Activated naive CD4-positive, alpha-beta T cell treated with anti-CD3 and anti-CD28 coated beads for 36 hours (primary cell): ENCODE data around the gene SCAPER. TPM values are rescaled to one million over a fixed set of nuclear protein-coding genes. Genes with fewer than 3 reads are reported as not detected.
A peak's percentile ranks its signal among the peaks of the same experiment; 100 is the strongest.

Experiments
- CTCF ChIA-PET: fragments of 350-600 bp; sonication (Branson Sonifier 250); formaldehyde crosslinking; loops from one replicate; lab custom pipeline; 2021; ENCODE audit warnings: antibody characterized with exemption; lab: Charles Lee
- DNase-seq: peaks from one replicate; pipeline ENCODE4 v3.0.0-alpha.2; 2020
- H3K27ac Mint-ChIP-seq: one replicate; pipeline ENCODE4 v1.8.0; 2021; ENCODE audit warnings: mild to moderate bottlenecking, mixed read lengths
- H3K27me3 Mint-ChIP-seq: one replicate; pipeline ENCODE4 v1.8.0; 2021; ENCODE audit warnings: low read depth, mixed read lengths
- H3K36me3 Mint-ChIP-seq: one replicate; pipeline ENCODE4 v1.8.0; 2021; ENCODE audit warnings: low read depth, mixed read lengths
- H3K4me1 Mint-ChIP-seq: one replicate; pipeline ENCODE4 v1.8.0; 2021; ENCODE audit warnings: low read depth, mixed read lengths
- H3K4me3 Mint-ChIP-seq: one replicate; pipeline ENCODE4 v1.8.0; 2021; ENCODE audit warnings: mild to moderate bottlenecking, moderate library complexity, mixed read lengths
- H3K9me3 Mint-ChIP-seq: one replicate; pipeline ENCODE4 v1.8.0; 2021; ENCODE audit warnings: mixed read lengths
- intact Hi-C: fragments of 100-400 bp; cut with micrococcal nuclease; formaldehyde crosslinking; loops from one replicate; pipeline ENCODE4 v1.15.1; 2023
- total RNA-seq, 2 experiments: library from RNA; stranded (reverse); gene quantifications; one replicate each; pipeline ENCODE4 v1.2.3, GENCODE V29; 2021

Gene SCAPER
- total RNA-seq, 2 experiments from 2014 or later: 28.5 to 28.9 TPM

GRCh38 chr15:76342058-76342381, 563.1 kb downstream of the SCAPER start:
- H3K36me3 Mint-ChIP-seq: peaks cover 1% of the 10 kb centered on the region
- no peak for DNase-seq
- no peaks in the 10 kb centered on the region for H3K9me3 Mint-ChIP-seq
- H3K4me1 Mint-ChIP-seq: peaks cover 43% of the 10 kb centered on the region
- H3K27me3 Mint-ChIP-seq: peaks cover 74% of the 10 kb centered on the region
- intact Hi-C loops: loop anchor here (5.0 kb wide), 1 partner anchor 50 kb away; no protein-coding TSS in a partner anchor
- H3K4me3 Mint-ChIP-seq: peak overlapping the region; percentile 51
- CTCF ChIA-PET: interaction anchor here (0.9 kb wide), 2 partner anchors 151 to 445 kb away, joined by 3 read pairs; no protein-coding TSS in a partner anchor
- no peak overlapping the region for H3K27ac Mint-ChIP-seq

- CTCF ChIA-PET: interaction anchor here (0.9 kb wide), 2 partner anchors 151 to 446 kb away, joined by 3 read pairs; no protein-coding TSS in a partner anchor
- intact Hi-C loops: loop anchor here (5.0 kb wide), 1 partner anchor 49 kb away; no protein-coding TSS in a partner anchor
- Mint-ChIP-seq H3K27ac (no peak overlapping the region), H3K36me3 (peaks cover 1% of the 10 kb centered on the region), H3K4me1 (peaks cover 48% of the 10 kb centered on the region), H3K4me3 (peak overlapping the region; percentile 51), H3K27me3 (peaks cover 76% of the 10 kb centered on the region), H3K9me3 (no peaks in the 10 kb centered on the region)
- no peak for DNase-seq
Measured at GRCh38 chr15:76341366-76342057, 563.6 kb downstream of the SCAPER start.

- intact Hi-C loops: loop anchor here (5.0 kb wide), 1 partner anchor 49 kb away; no protein-coding TSS in a partner anchor
- peak overlapping the region; percentile 76 for H3K4me3 Mint-ChIP-seq
- no peak overlapping the region for H3K27ac Mint-ChIP-seq
- DNase-seq: peak; percentile 62
- H3K36me3 Mint-ChIP-seq: peaks cover 1% of the 10 kb centered on the region
- CTCF ChIA-PET: interaction anchor here (0.9 kb wide), 1 partner anchor 150 kb away, joined by 3 read pairs; no protein-coding TSS in a partner anchor
- no peaks in the 10 kb centered on the region for H3K9me3 Mint-ChIP-seq
- peaks cover 79% of the 10 kb centered on the region for H3K27me3 Mint-ChIP-seq
- peaks cover 49% of the 10 kb centered on the region for H3K4me1 Mint-ChIP-seq
Measured at GRCh38 chr15:76340803-76341365, 564.3 kb downstream of the SCAPER start.

GRCh38 chr15:76340198-76340802, 564.8 kb downstream of the SCAPER start:
- H3K4me3 Mint-ChIP-seq: peak overlapping the region; percentile 76

DNA sequence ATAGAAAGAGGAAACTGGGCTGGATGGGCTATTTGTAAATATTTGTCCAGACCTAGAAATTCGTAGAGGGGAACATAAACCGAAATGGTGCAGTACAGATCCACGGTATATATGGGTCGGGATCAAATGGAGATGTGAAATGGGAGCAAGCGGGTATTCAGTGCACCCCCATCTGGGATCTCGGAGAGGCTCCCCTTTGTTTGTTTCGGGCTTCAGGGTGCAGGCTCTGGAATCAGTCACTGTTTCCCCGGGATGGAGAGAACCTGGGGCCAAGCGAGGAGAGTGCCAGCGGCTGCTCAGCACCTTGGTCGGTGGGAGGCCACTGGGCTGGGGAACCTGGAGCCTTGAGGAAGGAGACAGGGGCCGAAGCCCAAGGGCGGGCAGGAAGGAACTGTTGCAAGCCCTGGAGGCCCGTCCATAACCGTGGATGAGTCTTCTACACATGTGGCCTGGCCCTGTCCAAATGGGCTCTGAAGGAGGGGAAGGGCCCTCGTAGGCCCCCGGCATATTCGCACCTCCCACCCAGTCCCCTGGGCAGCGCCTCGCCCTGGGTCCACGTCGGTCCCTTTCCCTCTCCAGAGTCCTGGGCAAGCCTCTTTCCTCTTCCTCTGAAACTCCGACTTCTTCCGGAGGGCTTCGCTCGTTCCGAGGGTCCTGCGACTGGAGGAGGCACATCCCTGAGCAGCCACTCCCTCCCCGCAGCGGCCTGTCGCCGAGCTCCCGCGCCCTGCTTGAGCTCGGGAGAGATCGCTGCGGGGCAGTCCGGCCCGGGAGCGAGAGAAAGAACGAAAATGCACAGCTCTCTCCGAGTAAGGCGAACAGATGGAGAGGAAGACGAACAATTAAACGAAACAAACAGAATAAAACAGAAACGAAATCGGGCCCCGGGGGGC, 565.6 kb downstream of the SCAPER start:
- CTCF ChIA-PET: interaction anchor here (0.9 kb wide), 1 partner anchor 104 kb away, joined by 4 read pairs; no protein-coding TSS in a partner anchor
- Mint-ChIP-seq H3K9me3 (no peaks in the 10 kb centered on the region), H3K27ac (no peak overlapping the region), H3K27me3 (peaks cover 81% of the 10 kb centered on the region), H3K4me1 (peaks cover 53% of the 10 kb centered on the region), H3K36me3 (peaks cover 1% of the 10 kb centered on the region), H3K4me3 (peak overlapping the region; percentile 76)
- no peak for DNase-seq
- intact Hi-C loops: loop anchor here (5.0 to 10.0 kb wide), 2 partner anchors 47 to 525 kb away; no protein-coding TSS in a partner anchor

More at GRCh38 chr15:76340198-76340802, 564.8 kb downstream of the SCAPER start:
- Mint-ChIP-seq H3K27me3 (peaks cover 79% of the 10 kb centered on the region), H3K27ac (no peak overlapping the region), H3K4me1 (peaks cover 51% of the 10 kb centered on the region), H3K36me3 (peaks cover 1% of the 10 kb centered on the region), H3K9me3 (no peaks in the 10 kb centered on the region)
- CTCF ChIA-PET: interaction anchor here (0.9 kb wide), 1 partner anchor 105 kb away, joined by 4 read pairs; no protein-coding TSS in a partner anchor
- intact Hi-C loops: loop anchor here (5.0 kb wide), 1 partner anchor 48 kb away; no protein-coding TSS in a partner anchor
- no peak for DNase-seq

DNA sequence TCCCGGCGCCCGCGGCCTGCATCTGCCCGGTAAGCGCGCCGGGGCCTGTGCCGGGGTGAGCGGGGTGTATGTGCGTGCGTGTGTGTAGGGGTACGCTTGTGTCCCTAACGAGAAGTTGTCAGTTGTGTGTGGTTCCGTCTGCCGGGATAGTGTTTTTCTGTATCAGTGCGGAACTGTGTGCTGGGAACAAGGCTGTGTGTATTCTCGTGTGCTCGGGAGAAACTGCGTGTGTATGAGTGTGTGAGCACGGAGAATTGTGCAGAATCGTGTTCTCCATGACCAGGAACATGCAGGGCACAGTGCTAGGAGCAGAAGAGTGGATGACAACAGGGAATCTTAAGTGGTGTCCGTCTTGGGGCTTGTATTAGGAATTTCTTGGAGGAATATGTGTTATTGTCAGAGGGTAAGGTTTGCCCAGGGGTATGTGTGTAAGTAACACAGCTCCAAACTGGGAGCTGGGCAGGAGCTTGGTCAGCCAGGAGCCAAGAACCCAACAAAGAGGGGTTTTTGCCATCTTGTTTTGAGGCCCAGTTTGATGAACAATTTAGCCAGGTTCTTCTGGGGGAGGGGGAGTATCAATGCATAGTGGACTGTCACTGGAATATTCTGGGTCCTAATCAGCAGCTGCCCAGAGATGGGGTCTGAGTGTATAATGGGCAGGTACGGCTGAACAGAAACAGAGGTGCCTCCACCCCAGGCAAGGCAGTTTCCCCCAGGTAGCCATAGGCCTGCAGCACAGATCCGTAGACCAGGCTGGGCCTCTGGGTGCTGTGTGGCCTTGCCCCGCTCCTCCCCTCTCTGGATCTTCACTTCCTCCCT, 566.4 kb downstream of the SCAPER start:
- DNase-seq: no peak
- Mint-ChIP-seq H3K27ac (no peak overlapping the region), H3K4me3 (peak overlapping the region; percentile 32), H3K9me3 (no peaks in the 10 kb centered on the region), H3K4me1 (peaks cover 53% of the 10 kb centered on the region), H3K27me3 (peaks cover 80% of the 10 kb centered on the region), H3K36me3 (peaks cover 1% of the 10 kb centered on the region)
- intact Hi-C loops: loop anchor here (10.0 kb wide), 1 partner anchor 526 kb away; no protein-coding TSS in a partner anchor
- CTCF ChIA-PET: no interaction called here

DNA sequence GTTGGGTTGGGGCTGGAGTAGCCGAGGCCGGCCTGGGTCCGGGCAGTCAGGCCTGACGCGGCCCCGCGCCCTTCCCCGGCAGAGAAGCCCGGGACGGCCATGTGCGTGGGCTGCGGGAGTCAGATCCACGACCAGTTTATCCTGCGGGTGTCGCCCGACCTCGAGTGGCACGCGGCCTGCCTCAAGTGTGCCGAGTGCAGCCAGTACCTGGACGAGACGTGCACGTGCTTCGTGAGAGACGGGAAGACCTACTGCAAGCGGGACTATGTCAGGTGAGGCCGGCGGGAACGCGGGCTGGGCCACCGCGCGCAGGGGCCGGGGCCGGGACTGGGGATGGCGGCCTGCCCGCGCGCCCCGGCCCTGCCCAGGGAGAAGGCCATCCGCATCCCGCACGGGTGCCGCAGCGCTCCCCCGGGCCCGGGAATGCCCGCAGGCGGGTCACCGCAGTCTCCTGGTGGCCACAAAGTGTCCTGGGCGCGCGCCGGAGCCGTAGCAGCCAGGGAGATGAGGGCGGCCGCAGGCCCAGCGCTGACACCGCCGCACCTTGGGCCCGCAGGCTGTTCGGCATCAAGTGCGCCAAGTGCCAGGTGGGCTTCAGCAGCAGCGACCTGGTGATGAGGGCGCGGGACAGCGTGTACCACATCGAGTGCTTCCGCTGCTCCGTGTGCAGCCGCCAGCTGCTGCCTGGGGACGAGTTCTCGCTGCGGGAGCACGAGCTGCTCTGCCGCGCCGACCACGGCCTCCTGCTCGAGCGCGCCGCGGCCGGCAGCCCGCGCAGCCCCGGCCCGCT, 567.2 kb downstream of the SCAPER start:
- Mint-ChIP-seq H3K36me3 (peaks cover 1% of the 10 kb centered on the region), H3K27ac (no peak overlapping the region), H3K27me3 (peaks cover 77% of the 10 kb centered on the region), H3K4me3 (peak overlapping the region; percentile 73), H3K4me1 (peaks cover 50% of the 10 kb centered on the region), H3K9me3 (no peaks in the 10 kb centered on the region)
- CTCF ChIA-PET: interaction anchor here (0.6 to 0.9 kb wide), 3 partner anchors 65 to 147 kb away, joined by 3 read pairs; no protein-coding TSS in a partner anchor
- intact Hi-C loops: loop anchor here (2.0 to 10.0 kb wide), 3 partner anchors 27 to 527 kb away; partner anchors contain the start of gene ETFA
- DNase-seq: peak; percentile 32

GRCh38 chr15:76337059-76337695, 568.0 kb downstream of the SCAPER start:
- CTCF ChIA-PET: interaction anchor here (0.6 to 0.9 kb wide), 3 partner anchors 65 to 146 kb away, joined by 3 read pairs; no protein-coding TSS in a partner anchor

DNA sequence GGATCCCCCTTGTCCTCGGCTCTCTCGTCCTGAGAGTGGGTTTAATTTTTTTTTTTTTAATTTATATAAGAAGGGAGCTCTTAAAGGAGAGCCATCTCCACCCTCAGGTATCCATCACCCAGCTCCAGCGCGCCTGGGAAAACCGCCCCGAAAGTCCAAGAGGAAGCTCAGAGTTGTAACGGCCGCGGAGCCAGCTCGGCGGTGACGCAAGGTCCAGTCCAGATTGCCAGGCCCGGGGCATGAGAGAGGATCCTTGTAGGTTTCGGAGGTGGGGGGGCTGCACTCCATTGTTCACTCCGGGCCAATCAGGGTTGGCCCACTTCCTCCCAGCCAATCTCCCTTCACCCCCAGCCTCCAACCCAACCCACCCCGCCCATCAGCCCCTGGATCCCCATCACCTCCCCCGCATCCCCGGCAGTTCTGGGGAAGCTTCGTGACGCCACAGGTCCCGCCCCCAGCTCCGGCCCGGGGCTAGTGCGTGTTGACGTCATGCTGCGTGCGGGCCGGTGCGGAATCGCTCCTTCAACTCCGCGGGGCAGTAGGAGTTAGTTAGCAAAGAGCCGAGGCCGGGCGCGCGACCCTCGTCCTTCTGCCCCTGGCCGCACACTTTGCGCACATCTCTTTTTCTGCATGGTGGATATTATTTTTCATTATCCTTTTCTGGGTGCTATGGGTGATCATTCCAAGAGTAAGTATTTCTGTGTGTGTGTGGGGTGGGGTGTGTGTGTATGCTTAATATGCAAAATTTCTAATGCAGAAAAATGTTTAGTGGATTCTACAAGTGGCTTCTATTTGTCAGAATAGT, 568.7 kb downstream of the SCAPER start, which contains the start of gene ISL2:
Gene ISL2, plus strand, starts transcription at position 520 of the 805 bp plus-strand sequence. Its CDS starts 111 bp downstream, at position 631.
- Mint-ChIP-seq H3K4me1 (peaks cover 42% of the 10 kb centered on the region), H3K27me3 (peaks cover 73% of the 10 kb centered on the region), H3K36me3 (peaks cover 1% of the 10 kb centered on the region), H3K27ac (no peak within 1 kb of the TSS), H3K4me3 (peak within 1 kb of the TSS; percentile 73), H3K9me3 (no peaks in the 10 kb centered on the region)
- CTCF ChIA-PET: interaction anchor here (0.6 to 0.9 kb wide), 4 partner anchors 10 to 407 kb away, joined by 3 to 5 read pairs (median 4); no protein-coding TSS in a partner anchor
- intact Hi-C loops: loop anchor here (2.0 to 10.0 kb wide), 3 partner anchors 26 to 528 kb away; partner anchors contain the start of gene ETFA
- peak; percentile 66 for DNase-seq

More at GRCh38 chr15:76337059-76337695, 568.0 kb downstream of the SCAPER start:
- no peak for DNase-seq
- no peak overlapping the region for H3K27ac Mint-ChIP-seq
- peaks cover 80% of the 10 kb centered on the region for H3K27me3 Mint-ChIP-seq
- peak overlapping the region; percentile 73 for H3K4me3 Mint-ChIP-seq
- H3K9me3 Mint-ChIP-seq: no peaks in the 10 kb centered on the region
- peaks cover 1% of the 10 kb centered on the region for H3K36me3 Mint-ChIP-seq
- H3K4me1 Mint-ChIP-seq: peaks cover 49% of the 10 kb centered on the region
- intact Hi-C loops: loop anchor here (2.0 to 10.0 kb wide), 3 partner anchors 26 to 528 kb away; partner anchors contain the start of gene ETFA
